ENCODE results near the gene FFAR1.

- TF ChIP-seq CTCF (IDR thresholded peaks at IDR 0.05) (no peak), EZH2 (IDR thresholded peaks at IDR 0.05; ENCODE audit: borderline replicate concordance, insufficient read depth, low read depth, low read length, poor library complexity, severe bottlenecking) (no peak)
Measured at GRCh38 chr19:35362261-35363000, 14.7 kb downstream of the FFAR1 start.
